ENCODE measurements around the gene GIGYF2. TPM values are rescaled to one million over a fixed set of nuclear protein-coding genes. Genes with fewer than 3 reads are reported as not detected.
"Not testable (repeated sequence)": the region's sequence is repeated elsewhere in the genome, so short reads cannot be mapped to it uniquely, and the experiment has no call there.

GIGYF2 gene
- total RNA-seq, 6 donors from 2014 or later, result 54.7 to 127 (median 70.8) TPM

GRCh38 chr2:232687382-232688160 lies 9.6 kb upstream of the GIGYF2 start:
- Histone ChIP-seq H3K4me1 (no peaks in the 10 kb centered on the region), H3K27me3 (no peaks in the 10 kb centered on the region), H3K4me3 (no peak overlapping the region), H3K27ac (no peak overlapping the region), H3K9me3 (no peaks in the 10 kb centered on the region), H3K36me3 (no peaks in the 10 kb centered on the region)
- ATAC-seq (ENCODE audit: low FRiP score in 2 of 2) (no peak), DNase-seq (no peak)
- TF ChIP-seq EP300 (IDR thresholded peaks at IDR 0.05), result no peak
- no peak for TF ChIP-seq CTCF (IDR thresholded peaks at IDR 0.05)
- no peak for TF ChIP-seq POLR2AphosphoS5 (IDR thresholded peaks at IDR 0.05)
- no peak for TF ChIP-seq POLR2A (IDR thresholded peaks at IDR 0.05)
- 78 to 90% methylated on average over 8 to 11 of the region's 11 CpGs for WGBS, 2 donors

- no peaks in the 10 kb centered on the region for H3K9me3 ChIP-seq
- H3K27ac ChIP-seq, result no peak overlapping the region
- H3K4me1 ChIP-seq, result no peaks in the 10 kb centered on the region
- H3K4me3 ChIP-seq, result no peak overlapping the region
- TF ChIP-seq POLR2A (IDR thresholded peaks at IDR 0.05) (no peak), POLR2AphosphoS5 (IDR thresholded peaks at IDR 0.05) (no peak), CTCF (IDR thresholded peaks at IDR 0.05) (no peak), EP300 (IDR thresholded peaks at IDR 0.05) (no peak)
- DNase-seq (no peak), ATAC-seq (ENCODE audit: low FRiP score in 2 of 2) (no peak)
- no peaks in the 10 kb centered on the region for H3K27me3 ChIP-seq
- no peaks in the 10 kb centered on the region for H3K36me3 ChIP-seq
- WGBS, 2 donors, result 91 to 95% methylated on average over 7 of the region's 7 CpGs
These were observed 8.9 kb upstream of the GIGYF2 start for GRCh38 chr2:232688201-232688600.

- Histone ChIP-seq H3K4me3 (no peak overlapping the region), H3K27ac (no peak overlapping the region), H3K4me1 (no peaks in the 10 kb centered on the region), H3K9me3 (no peaks in the 10 kb centered on the region), H3K27me3 (no peaks in the 10 kb centered on the region), H3K36me3 (no peaks in the 10 kb centered on the region)
- DNase-seq, result no peak
- ATAC-seq (ENCODE audit: low FRiP score in 2 of 2), result no peak
- TF ChIP-seq CTCF (IDR thresholded peaks at IDR 0.05), result no peak
- 0 to 47% methylated on average over 1 to 3 of the region's 3 CpGs for WGBS, 2 donors
These were observed 7.8 kb upstream of the GIGYF2 start for GRCh38 chr2:232689152-232689910.

GRCh38 chr2:232691117-232691516 lies 6.0 kb upstream of the GIGYF2 start:
- H3K27ac ChIP-seq; H3K4me3 ChIP-seq; H3K9me3 ChIP-seq; H3K4me1 ChIP-seq; ATAC-seq (ENCODE audit: low FRiP score in 2 of 2); H3K27me3 ChIP-seq; H3K36me3 ChIP-seq; DNase-seq: not testable (repeated sequence)
- WGBS, 2 donors, result 95 to 96% methylated on average over 13 of the region's 13 CpGs

- WGBS, 2 donors, result 85 to 93% methylated on average over 4 of the region's 4 CpGs
- Histone ChIP-seq H3K9me3 (no peaks in the 10 kb centered on the region), H3K27me3 (no peaks in the 10 kb centered on the region), H3K36me3 (no peaks in the 10 kb centered on the region), H3K27ac (no peak overlapping the region), H3K4me1 (peaks cover 3 to 11% (median 6%) of the 10 kb centered on the region in 4 donors), H3K4me3 (no peak overlapping the region)
- TF ChIP-seq CTCF (IDR thresholded peaks at IDR 0.05) (no peak), EP300 (IDR thresholded peaks at IDR 0.05) (no peak), POLR2A (IDR thresholded peaks at IDR 0.05) (no peak), POLR2AphosphoS5 (IDR thresholded peaks at IDR 0.05) (no peak)
- ATAC-seq (ENCODE audit: low FRiP score in 2 of 2) (no peak), DNase-seq (no peak)
These were observed 3.8 kb upstream of the GIGYF2 start for GRCh38 chr2:232693344-232693743.
